ENCODE results near the gene GAREM2.

GAREM2 gene

DNA sequence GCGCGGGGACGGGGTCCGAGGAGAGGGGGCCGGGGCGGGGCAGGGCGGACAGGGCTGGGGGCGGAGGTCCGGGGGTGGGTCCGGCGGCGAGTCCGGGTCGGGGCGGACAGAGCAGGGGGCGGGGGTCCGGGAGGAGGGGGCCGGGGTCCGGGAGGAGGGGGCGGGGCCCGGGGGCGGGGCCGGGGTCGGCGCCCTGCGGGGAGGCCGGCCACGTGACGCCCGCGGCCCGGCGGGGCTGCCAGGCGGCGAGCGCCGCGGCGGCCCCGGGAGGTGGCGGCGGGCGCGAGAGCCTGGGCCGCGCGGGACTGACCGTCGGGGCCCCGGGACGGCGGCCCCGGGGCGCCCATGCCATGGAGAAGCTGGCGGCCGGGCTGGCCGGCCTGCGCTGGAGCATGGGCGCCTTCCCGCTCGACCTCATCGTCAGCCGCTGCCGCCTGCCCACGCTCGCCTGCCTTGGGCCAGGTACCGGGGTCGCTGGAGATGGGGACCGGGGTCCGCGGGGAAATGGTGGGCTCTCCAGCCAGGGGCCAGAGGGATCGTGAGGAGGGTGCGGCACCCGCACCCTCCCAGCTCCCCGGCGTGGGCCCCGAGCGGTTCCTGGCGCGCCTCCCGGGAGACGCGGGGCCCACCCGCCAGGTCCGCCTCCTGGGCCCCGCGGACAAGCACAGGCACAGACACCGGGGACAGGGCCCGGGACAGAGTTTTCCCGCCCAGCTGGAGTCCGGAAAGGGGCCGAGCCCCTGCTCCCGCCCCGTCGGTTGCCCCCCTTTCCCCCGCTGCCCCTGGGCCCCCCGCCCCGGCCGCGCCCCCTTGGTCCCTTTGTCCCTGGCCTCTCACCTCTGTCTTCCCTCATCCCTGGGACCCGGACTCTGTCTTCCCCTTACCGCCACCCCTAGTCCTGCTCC is at the start of gene GAREM2:
Gene GAREM2 (plus strand): TSS at position 218 of the 905 bp plus-strand sequence. CDS start 133 bp downstream, at position 351.
- POLR2A ChIA-PET = no interaction called here
- CTCF ChIA-PET = no interaction called here
- TF ChIP-seq LEF1 (IDR thresholded peaks at IDR 0.05; ENCODE audit: borderline replicate concordance) = no peak
- TF ChIP-seq ZNF384 (IDR thresholded peaks at IDR 0.05) = no peak
- TF ChIP-seq ARNT (IDR thresholded peaks at IDR 0.05) = no peak
- TF ChIP-seq NFRKB (IDR thresholded peaks at IDR 0.05) = no peak
- TF ChIP-seq, protein P1, sequence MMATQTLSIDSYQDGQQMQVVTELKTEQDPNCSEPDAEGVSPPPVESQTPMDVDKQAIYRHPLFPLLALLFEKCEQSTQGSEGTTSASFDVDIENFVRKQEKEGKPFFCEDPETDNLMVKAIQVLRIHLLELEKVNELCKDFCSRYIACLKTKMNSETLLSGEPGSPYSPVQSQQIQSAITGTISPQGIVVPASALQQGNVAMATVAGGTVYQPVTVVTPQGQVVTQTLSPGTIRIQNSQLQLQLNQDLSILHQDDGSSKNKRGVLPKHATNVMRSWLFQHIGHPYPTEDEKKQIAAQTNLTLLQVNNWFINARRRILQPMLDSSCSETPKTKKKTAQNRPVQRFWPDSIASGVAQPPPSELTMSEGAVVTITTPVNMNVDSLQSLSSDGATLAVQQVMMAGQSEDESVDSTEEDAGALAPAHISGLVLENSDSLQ (IDR thresholded peaks at IDR 0.05) = no peak
- TF ChIP-seq BHLHE40 (IDR thresholded peaks at IDR 0.05; ENCODE audit: borderline replicate concordance) = no peak
- TF ChIP-seq SUZ12 (IDR thresholded peaks at IDR 0.05) = no peak
- no peak for TF ChIP-seq L3MBTL2 (conservative IDR thresholded peaks at IDR 0.05)
- no peak for TF ChIP-seq CTBP1 (IDR thresholded peaks at IDR 0.05; ENCODE audit: borderline replicate concordance)
- TF ChIP-seq FOXM1 (IDR thresholded peaks at IDR 0.05; ENCODE audit: borderline replicate concordance) = no peak
- no peak for TF ChIP-seq HDGF (IDR thresholded peaks at IDR 0.05; ENCODE audit: borderline replicate concordance)
- TF ChIP-seq SP1 (IDR thresholded peaks at IDR 0.05) = no peak
- no peak for TF ChIP-seq TARDBP (IDR thresholded peaks at IDR 0.05)
- TF ChIP-seq FOXA1 (IDR thresholded peaks at IDR 0.05) = no peak
- no peak for TF ChIP-seq ELF4 (IDR thresholded peaks at IDR 0.05)
- TF ChIP-seq FOXK2 (IDR thresholded peaks at IDR 0.05) = no peak
- peak; percentile 76 for DNase-seq (ENCODE audit: extremely low spot score)

DNA sequence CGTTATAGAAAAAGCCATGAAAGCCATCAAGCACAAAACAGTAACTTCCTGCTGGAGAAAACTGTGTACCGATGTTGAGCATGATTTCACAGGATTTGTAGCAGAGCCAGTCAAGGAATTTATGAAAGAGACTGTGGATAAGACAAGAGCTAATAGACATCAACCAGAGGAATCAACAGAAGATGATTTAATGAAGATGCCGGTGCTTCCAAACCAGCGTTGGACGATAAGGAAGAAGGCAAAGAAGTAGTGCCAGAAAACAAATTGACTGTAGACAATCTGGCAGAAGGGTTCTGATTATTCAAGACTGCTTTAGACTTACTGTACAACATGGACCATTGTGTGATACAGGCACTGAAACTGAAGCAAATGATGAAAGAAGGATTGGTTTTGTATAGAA is 49.5 kb upstream of the GAREM2 start:
- TF ChIP-seq BHLHE40 (IDR thresholded peaks at IDR 0.05; ENCODE audit: borderline replicate concordance) = no peak
- TF ChIP-seq SUZ12 (IDR thresholded peaks at IDR 0.05) = no peak
- TF ChIP-seq ZNF384 (IDR thresholded peaks at IDR 0.05) = no peak
- no peak for TF ChIP-seq TARDBP (IDR thresholded peaks at IDR 0.05)
- TF ChIP-seq HDGF (IDR thresholded peaks at IDR 0.05; ENCODE audit: borderline replicate concordance) = no peak
- no peak for TF ChIP-seq L3MBTL2 (conservative IDR thresholded peaks at IDR 0.05)
- no peak for TF ChIP-seq FOXM1 (IDR thresholded peaks at IDR 0.05; ENCODE audit: borderline replicate concordance)
- TF ChIP-seq FOXA1 (IDR thresholded peaks at IDR 0.05) = no peak
- DNase-seq (ENCODE audit: extremely low spot score) = no peak
- ChIA-PET POLR2A (no interaction called here), CTCF (no interaction called here)

DNA sequence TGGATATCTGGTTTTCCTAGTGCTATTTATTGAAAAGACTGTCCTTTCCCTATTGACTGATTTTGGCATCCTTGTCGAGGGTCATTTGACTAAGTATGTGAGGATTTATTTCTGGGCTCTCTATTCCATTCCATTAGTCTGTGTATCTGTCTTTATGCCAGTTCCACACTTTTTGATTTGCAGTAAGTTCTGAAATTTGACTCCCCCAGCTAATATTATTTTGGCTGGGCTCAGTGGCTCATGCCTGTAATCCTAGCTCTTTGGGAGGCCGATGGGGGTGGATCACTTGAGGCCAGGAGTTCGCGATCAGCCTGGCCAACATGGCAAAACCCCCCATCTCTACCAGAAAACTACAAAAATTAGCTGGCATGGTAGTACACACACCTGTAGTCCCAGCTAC is 46.8 kb upstream of the GAREM2 start:
- ChIA-PET POLR2A (no interaction called here), CTCF (no interaction called here)
- TF ChIP-seq FOXM1 (IDR thresholded peaks at IDR 0.05; ENCODE audit: borderline replicate concordance) = no peak
- TF ChIP-seq TARDBP (IDR thresholded peaks at IDR 0.05) = no peak
- TF ChIP-seq SUZ12 (IDR thresholded peaks at IDR 0.05) = no peak
- TF ChIP-seq SP1 (IDR thresholded peaks at IDR 0.05) = no peak
- DNase-seq (ENCODE audit: extremely low spot score) = no peak

DNA sequence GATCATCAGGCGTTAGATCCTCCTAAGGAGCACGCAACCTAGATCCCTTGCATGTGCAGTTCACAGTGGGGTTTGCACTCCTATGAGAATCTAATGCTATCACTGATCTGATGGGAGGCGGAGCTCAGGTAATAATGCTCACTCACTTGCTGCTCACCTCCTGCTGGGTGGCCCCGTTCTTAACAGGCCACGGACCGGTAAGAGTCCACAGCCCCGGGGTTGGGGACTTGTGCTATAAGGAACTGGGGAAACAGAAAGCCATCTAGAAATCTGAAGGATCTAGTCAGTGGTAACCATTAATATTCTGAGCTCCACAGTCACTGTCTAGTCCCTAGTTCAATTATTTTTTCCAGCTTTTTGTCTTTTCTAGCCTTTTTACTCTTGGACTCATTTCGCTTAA is 44.7 kb upstream of the GAREM2 start:
- ChIA-PET CTCF (no interaction called here), POLR2A (no interaction called here)
- no peak for TF ChIP-seq LEF1 (IDR thresholded peaks at IDR 0.05; ENCODE audit: borderline replicate concordance)
- TF ChIP-seq ZNF384 (IDR thresholded peaks at IDR 0.05) = no peak
- no peak for TF ChIP-seq BHLHE40 (IDR thresholded peaks at IDR 0.05; ENCODE audit: borderline replicate concordance)
- TF ChIP-seq, protein P1 (IDR thresholded peaks at IDR 0.05) = no peak
- TF ChIP-seq FOXM1 (IDR thresholded peaks at IDR 0.05; ENCODE audit: borderline replicate concordance) = no peak
- TF ChIP-seq FOXK2 (IDR thresholded peaks at IDR 0.05) = no peak
- no peak for TF ChIP-seq SP1 (IDR thresholded peaks at IDR 0.05)
- TF ChIP-seq SUZ12 (IDR thresholded peaks at IDR 0.05) = no peak
- DNase-seq (ENCODE audit: extremely low spot score) = no peak

DNA sequence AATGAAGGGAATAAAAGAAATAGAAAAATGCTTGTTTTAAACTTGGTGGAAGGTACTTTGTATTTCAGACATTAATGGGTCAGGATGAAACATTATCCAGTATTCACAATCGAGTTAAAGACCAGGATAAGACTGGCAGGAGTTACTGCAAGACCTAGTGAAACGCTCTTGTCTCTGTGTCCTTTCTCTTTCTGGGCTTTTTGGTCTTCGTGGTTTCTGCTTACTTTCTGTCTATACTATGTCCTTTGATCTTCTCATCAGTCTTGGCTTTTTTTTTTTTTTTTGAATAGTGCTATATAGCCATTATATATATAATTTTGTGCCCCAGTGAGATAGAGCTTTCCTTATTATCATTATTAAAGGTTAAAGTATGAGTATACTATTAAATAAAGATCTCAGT is 42.1 kb upstream of the GAREM2 start:
- ChIA-PET CTCF (no interaction called here), POLR2A (no interaction called here)
- no peak for DNase-seq (ENCODE audit: extremely low spot score)
- TF ChIP-seq CTBP1 (IDR thresholded peaks at IDR 0.05; ENCODE audit: borderline replicate concordance) (no peak), ARNT (IDR thresholded peaks at IDR 0.05) (no peak), HDGF (IDR thresholded peaks at IDR 0.05; ENCODE audit: borderline replicate concordance) (no peak)

DNA sequence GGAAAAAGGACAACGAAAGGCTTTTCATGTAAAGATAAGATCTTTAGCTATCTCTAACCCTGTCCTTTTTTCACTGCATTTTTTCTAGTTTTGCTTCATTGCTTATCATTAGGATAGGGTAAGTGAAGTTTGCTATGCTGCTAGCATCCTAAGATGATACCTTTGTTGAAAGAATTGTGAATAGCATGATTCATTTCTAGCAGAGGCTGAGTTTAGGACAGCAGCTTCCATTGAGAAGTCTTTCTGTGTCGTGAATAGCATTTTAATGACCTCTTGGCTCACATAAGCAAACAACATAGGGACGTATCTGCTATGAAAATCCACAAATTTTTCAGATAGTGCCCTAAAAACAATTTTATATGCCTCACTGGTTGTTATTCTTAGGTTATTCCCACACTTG is 36.4 kb upstream of the GAREM2 start:
- DNase-seq (ENCODE audit: extremely low spot score) = no peak
- ChIA-PET POLR2A (no interaction called here), CTCF (interaction anchor here (0.6 kb wide), 1 partner anchor 145 kb away, joined by 3 read pairs; no protein-coding TSS in a partner anchor)
- TF ChIP-seq L3MBTL2 (conservative IDR thresholded peaks at IDR 0.05) (no peak), ZNF384 (IDR thresholded peaks at IDR 0.05) (no peak), ELF4 (IDR thresholded peaks at IDR 0.05) (no peak), HDGF (IDR thresholded peaks at IDR 0.05; ENCODE audit: borderline replicate concordance) (no peak), FOXA1 (IDR thresholded peaks at IDR 0.05) (no peak), FOXM1 (IDR thresholded peaks at IDR 0.05; ENCODE audit: borderline replicate concordance) (no peak), SUZ12 (IDR thresholded peaks at IDR 0.05) (no peak), TARDBP (IDR thresholded peaks at IDR 0.05) (no peak)
